HepG2 (cell line): Measurements from ENCODE around the gene CDKN3. TPM values are rescaled to one million over a fixed set of nuclear protein-coding genes. Genes with fewer than 3 reads are reported as not detected.

ENCODE experiments used
- AHR ChIP-seq: IDR thresholded peaks from 2 replicates; pipeline ENCODE4 v1.6.1; 2018; ENCODE audit warnings: missing genetic modification reagents, missing compliant biosample characterization
- HNRNPLL ChIP-seq: fragments of 200-400 bp; formaldehyde crosslinking; IDR thresholded peaks from 2 replicates; pipeline ENCODE4 v1.6.1; 2017; ENCODE audit warnings: mild to moderate bottlenecking, low read depth, low read length; ENCODE audit not compliant: poor library complexity, severe bottlenecking
- IRX3 ChIP-seq: sonication (generic); formaldehyde crosslinking; IDR thresholded peaks from 2 replicates; pipeline ENCODE4 v1.8.1; 2023; ENCODE audit warnings: mild to moderate bottlenecking, low read depth, missing genetic modification reagents, borderline replicate concordance
- MAFG ChIP-seq: sonication (generic); formaldehyde crosslinking; IDR thresholded peaks from 2 replicates; pipeline ENCODE4 v1.5.1; 2020; ENCODE audit warnings: mild to moderate bottlenecking, missing genetic modification reagents
- MEIS2 ChIP-seq: sonication (generic); formaldehyde crosslinking; IDR thresholded peaks from 2 replicates; pipeline ENCODE4 v1.9.0; 2021; ENCODE audit warnings: mild to moderate bottlenecking, missing genetic modification reagents
- MTA1 ChIP-seq: sonication (generic); formaldehyde crosslinking; IDR thresholded peaks from 2 replicates; pipeline ENCODE4 v1.4.0; 2020; ENCODE audit warnings: missing genetic modification reagents, mild to moderate bottlenecking, borderline replicate concordance
- POGZ ChIP-seq: sonication (generic); formaldehyde crosslinking; IDR thresholded peaks from 2 replicates; pipeline ENCODE4 v1.4.0; 2020; ENCODE audit warnings: mild to moderate bottlenecking, missing genetic modification reagents
- SMAD1 ChIP-seq: sonication (generic); formaldehyde crosslinking; IDR thresholded peaks from 2 replicates; pipeline ENCODE4 v1.4.0; 2020; ENCODE audit warnings: missing genetic modification reagents, low read depth, mild to moderate bottlenecking, borderline replicate concordance
- SOX6 ChIP-seq, 2 experiments: fragments of 450-650 bp in 1 of 2; sonication (generic) in 1 of 2; formaldehyde crosslinking in 1 of 2; IDR thresholded peaks; 2 replicates each; pipeline versions ENCODE4 v1.4.0 to v1.6.1; 2017 to 2020; ENCODE audit warnings: antibody characterized with exemption in 1 of 2, mild to moderate bottlenecking in 1 of 2, missing genetic modification reagents in 1 of 2
- UBTF ChIP-seq: sonication (generic); formaldehyde crosslinking; IDR thresholded peaks from 2 replicates; pipeline ENCODE4 v1.4.0; 2020; ENCODE audit warnings: mild to moderate bottlenecking, missing genetic modification reagents
- ZFP36L1 ChIP-seq: sonication (generic); formaldehyde crosslinking; IDR thresholded peaks from 2 replicates; pipeline ENCODE4 v1.8.0; 2022; ENCODE audit warnings: mild to moderate bottlenecking, missing genetic modification reagents, moderate library complexity
- ZFY ChIP-seq: sonication (generic); formaldehyde crosslinking; IDR thresholded peaks from 2 replicates; pipeline ENCODE4 v1.4.0; 2020; ENCODE audit warnings: missing genetic modification reagents
- ZNF205 ChIP-seq: IDR thresholded peaks from 2 replicates; pipeline ENCODE4 v1.6.1; 2018; ENCODE audit warnings: missing biosample characterization, missing genetic modification reagents
- ZNF317 ChIP-seq: sonication (generic); formaldehyde crosslinking; IDR thresholded peaks from 2 replicates; pipeline ENCODE4 v1.5.0; 2020; ENCODE audit warnings: mild to moderate bottlenecking, missing genetic modification reagents
- ZNF354B ChIP-seq: sonication (generic); formaldehyde crosslinking; IDR thresholded peaks from 2 replicates; pipeline ENCODE4 v1.8.0; 2022; ENCODE audit warnings: mild to moderate bottlenecking, missing genetic modification reagents
- ZNF431 ChIP-seq: sonication (generic); formaldehyde crosslinking; IDR thresholded peaks from 2 replicates; pipeline ENCODE4 v1.9.0; 2022; ENCODE audit warnings: missing genetic modification reagents, low read depth, mild to moderate bottlenecking, borderline replicate concordance
- ZNF644 ChIP-seq: IDR thresholded peaks from 2 replicates; pipeline ENCODE4 v1.6.1; 2016; ENCODE audit warnings: low read depth
- ZNF75D ChIP-seq: sonication (generic); formaldehyde crosslinking; IDR thresholded peaks from 2 replicates; pipeline ENCODE4 v1.8.1; 2023; ENCODE audit warnings: missing genetic modification reagents, mild to moderate bottlenecking, borderline replicate concordance
- ZSCAN30 ChIP-seq: sonication (generic); formaldehyde crosslinking; IDR thresholded peaks from 2 replicates; pipeline ENCODE4 v1.5.0; 2020; ENCODE audit warnings: mild to moderate bottlenecking, missing genetic modification reagents
- polyA plus RNA-seq, 8 experiments: library from polyadenylated mRNA; depleted of rRNA in 3 of 8; stranded (reverse) in 7 of 8; unstranded in 1 of 8; fragments of >200 nt; fragmentation: Illumina TruSeq in 4 of 8; extraction: Trizol in 4 of 8; gene quantifications; 2 replicates each; pipeline versions ENCODE4 v1.2.1 to v1.2.3, GENCODE V29; 2011 to 2016; ENCODE audit warnings: low read depth in 4 of 8, missing spikeins in 1 of 8, mixed read lengths in 1 of 8; ENCODE audit not compliant: insufficient read depth in 1 of 8
- total RNA-seq, 5 experiments: library from RNA; depleted of rRNA; stranded (reverse); fragments of >200 nt; fragmentation: Illumina TruSeq; extraction: Trizol; gene quantifications; 2 replicates each; pipeline ENCODE4 v1.2.3, GENCODE V29; 2016; ENCODE audit warnings: low read depth in 1 of 5
- TF ChIP-seq, protein P1 (sequence below): sonication (generic); formaldehyde crosslinking; IDR thresholded peaks from 2 replicates; pipeline ENCODE4 v1.5.0; 2020; ENCODE audit warnings: missing genetic modification reagents, mild to moderate bottlenecking, borderline replicate concordance
- TF ChIP-seq, protein P2 (sequence below): IDR thresholded peaks from 2 replicates; pipeline ENCODE4 v1.6.1; 2016; ENCODE audit warnings: mild to moderate bottlenecking

CDKN3 gene
- total and polyA plus RNA-seq, 2 of the 13 experiments (the other 11 are each of a cell fraction or from before 2014, with no cell fraction given), result 63.0 to 88.9 TPM

- TF ChIP-seq, protein P1, sequence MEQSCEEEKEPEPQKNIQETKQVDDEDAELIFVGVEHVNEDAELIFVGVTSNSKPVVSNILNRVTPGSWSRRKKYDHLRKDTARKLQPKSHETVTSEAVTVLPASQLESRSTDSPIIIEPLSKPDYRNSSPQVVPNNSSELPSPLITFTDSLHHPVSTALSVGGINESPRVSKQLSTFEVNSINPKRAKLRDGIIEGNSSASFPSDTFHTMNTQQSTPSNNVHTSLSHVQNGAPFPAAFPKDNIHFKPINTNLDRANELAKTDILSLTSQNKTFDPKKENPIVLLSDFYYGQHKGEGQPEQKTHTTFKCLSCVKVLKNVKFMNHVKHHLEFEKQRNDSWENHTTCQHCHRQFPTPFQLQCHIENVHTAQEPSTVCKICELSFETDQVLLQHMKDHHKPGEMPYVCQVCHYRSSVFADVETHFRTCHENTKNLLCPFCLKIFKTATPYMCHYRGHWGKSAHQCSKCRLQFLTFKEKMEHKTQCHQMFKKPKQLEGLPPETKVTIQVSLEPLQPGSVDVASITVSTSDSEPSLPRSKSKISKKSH (CRISPR knock-in tag), result no peak
- 0 out of 2 replicates have a peak, but pooled peaks have one; percentile 37 for TF ChIP-seq ZNF205
- TF ChIP-seq HNRNPLL, result peak; percentile 83
- peak; percentile 84; the same call in 1 of the 2 replicates for TF ChIP-seq IRX3
- TF ChIP-seq, protein P2, sequence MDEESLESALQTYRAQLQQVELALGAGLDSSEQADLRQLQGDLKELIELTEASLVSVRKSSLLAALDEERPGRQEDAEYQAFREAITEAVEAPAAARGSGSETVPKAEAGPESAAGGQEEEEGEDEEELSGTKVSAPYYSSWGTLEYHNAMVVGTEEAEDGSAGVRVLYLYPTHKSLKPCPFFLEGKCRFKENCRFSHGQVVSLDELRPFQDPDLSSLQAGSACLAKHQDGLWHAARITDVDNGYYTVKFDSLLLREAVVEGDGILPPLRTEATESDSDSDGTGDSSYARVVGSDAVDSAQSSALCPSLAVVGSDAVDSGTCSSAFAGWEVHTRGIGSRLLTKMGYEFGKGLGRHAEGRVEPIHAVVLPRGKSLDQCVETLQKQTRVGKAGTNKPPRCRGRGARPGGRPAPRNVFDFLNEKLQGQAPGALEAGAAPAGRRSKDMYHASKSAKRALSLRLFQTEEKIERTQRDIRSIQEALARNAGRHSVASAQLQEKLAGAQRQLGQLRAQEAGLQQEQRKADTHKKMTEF (CRISPR knock-in tag), result peak; percentile 93
- TF ChIP-seq SMAD1 (CRISPR knock-in tag), result 0 out of 2 replicates have a peak, but pooled peaks have one; percentile 51
- no peak for TF ChIP-seq ZNF644
- peak; percentile 98 for TF ChIP-seq ZFY (CRISPR knock-in tag)
- 0 out of 2 replicates have a peak, but pooled peaks have one; percentile 46 for TF ChIP-seq POGZ
- no peak for TF ChIP-seq ZSCAN30 (CRISPR knock-in tag)
- TF ChIP-seq MEIS2, result peak; percentile 59; the same call in 1 of the 2 replicates
- no peak for TF ChIP-seq MAFG (CRISPR knock-in tag)
- TF ChIP-seq ZFP36L1, result no peak
- no peak for TF ChIP-seq ZNF75D (CRISPR knock-in tag)
- TF ChIP-seq UBTF (CRISPR knock-in tag), result peak; percentile 96
- no peak for TF ChIP-seq ZNF317 (CRISPR knock-in tag)
- TF ChIP-seq SOX6 (IDR thresholded peaks at IDR 0.05), result no peak
- peak; percentile 41; the same call in 1 of the 2 replicates for TF ChIP-seq SOX6 (CRISPR knock-in tag; IDR thresholded peaks at IDR 0.05)
- peak; percentile 86; the same call in 1 of the 2 replicates for TF ChIP-seq AHR (CRISPR knock-in tag)
- peak; percentile 49; the same call in 1 of the 2 replicates for TF ChIP-seq MTA1 (CRISPR knock-in tag)
- peak; percentile 78; the same call in 1 of the 2 replicates for TF ChIP-seq ZNF431 (CRISPR knock-in tag)
- TF ChIP-seq ZNF354B (CRISPR knock-in tag), result no peak
Observed at GRCh38 chr14:54440873-54441868, 44.4 kb downstream of the CDKN3 start, which contains the start of gene CNIH1 (continued).
